GM18505 (cell line): ENCODE results near the gene CCDC12.
A peak's percentile ranks its signal among the peaks of the same experiment; 100 is the strongest.
"Not testable (repeated sequence)": the region's sequence is repeated elsewhere in the genome, so short reads cannot be mapped to it uniquely, and the experiment has no call there.

ENCODE experiments used
- ATAC-seq: cut with Tn5 transposase; IDR thresholded peaks from one replicate; pipeline ENCODE4 v1.9.1; 2021; ENCODE audit not compliant: unreplicated experiment
- POLR2A ChIP-seq: IDR thresholded peaks from 4 replicates; pipeline ENCODE4 v1.6.1; 2011; ENCODE audit warnings: borderline replicate concordance; ENCODE audit not compliant: insufficient read depth, insufficient read length; ENCODE audit errors: extremely low read depth

The CCDC12 gene

GRCh38 chr3:46972396-46972795 is 4.1 kb downstream of the CCDC12 start:
- no peak for TF ChIP-seq POLR2A
- no peak for ATAC-seq

GRCh38 chr3:46971742-46972141 is 4.8 kb downstream of the CCDC12 start:
- no peak for ATAC-seq

GRCh38 chr3:46971151-46971550 is 5.4 kb downstream of the CCDC12 start:
- no peak for ATAC-seq

More at GRCh38 chr3:46971742-46972141, 4.8 kb downstream of the CCDC12 start:
- TF ChIP-seq POLR2A, result peak; percentile 19

DNA sequence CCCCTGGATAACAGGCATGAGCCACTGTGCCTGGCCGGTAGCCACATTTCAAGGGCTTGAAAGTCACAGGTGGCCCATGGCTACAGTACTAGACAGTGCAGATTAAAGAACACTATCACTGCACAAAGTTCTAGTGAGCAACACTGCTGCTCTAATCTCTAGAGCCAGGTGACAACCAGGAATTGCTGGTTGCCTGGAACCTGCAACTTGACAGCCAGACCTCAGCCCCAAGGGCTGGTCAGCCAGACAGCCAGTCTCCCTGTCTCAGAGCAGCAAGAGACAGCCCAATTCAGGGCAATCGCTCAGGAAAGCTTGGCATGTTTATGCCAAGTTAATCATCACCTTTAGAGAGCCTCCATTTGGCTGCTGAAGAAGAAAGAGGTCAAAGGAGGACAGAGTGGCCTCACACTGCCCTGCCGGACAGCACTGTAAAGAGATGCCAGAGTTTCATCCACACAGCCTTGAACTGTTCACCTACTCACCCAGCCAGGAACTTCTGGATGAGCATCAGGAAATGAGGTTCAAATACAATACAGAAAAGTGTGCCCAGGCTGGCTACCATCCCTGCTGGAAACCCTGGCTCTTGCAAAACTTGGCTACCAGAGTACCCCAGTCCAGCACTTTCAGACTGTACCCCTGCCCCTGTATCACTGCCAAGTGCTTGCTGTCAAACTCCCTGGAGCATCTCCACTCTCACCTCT is 6.0 kb downstream of the CCDC12 start:
- ATAC-seq, result no peak
- no peak for TF ChIP-seq POLR2A

More at GRCh38 chr3:46971151-46971550, 5.4 kb downstream of the CCDC12 start:
- no peak for TF ChIP-seq POLR2A

DNA sequence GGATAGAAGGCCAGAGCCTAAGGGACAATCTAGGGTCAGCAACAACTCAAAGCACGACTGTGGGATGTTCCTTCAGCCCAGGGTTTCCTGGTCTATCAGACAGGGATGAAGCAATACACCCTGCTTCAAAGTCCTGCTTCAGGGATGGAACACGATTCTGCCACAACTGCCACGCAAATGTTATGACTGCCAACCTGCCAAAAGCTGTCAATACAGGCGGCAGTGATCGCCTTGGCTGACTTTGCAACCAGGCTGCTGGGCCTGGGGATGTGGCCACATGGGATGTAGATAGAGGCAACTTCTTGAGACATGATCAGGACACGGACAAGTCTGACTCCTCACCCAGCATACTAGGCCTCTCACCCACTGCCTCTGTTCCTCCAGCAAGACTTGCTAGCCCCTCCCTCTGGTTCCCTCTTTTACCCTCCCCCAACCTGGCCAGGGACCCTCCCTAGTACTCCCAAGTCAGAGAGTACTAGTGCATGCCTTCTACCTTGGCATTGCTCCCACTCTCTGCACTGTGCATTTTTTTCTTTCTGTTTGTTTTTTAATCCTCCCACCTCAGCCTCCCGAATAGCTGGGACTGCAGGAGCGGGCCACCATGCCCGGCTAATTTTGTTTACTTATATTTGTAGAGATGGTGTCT is 7.6 kb downstream of the CCDC12 start:
- no peak for ATAC-seq
- no peak for TF ChIP-seq POLR2A

DNA sequence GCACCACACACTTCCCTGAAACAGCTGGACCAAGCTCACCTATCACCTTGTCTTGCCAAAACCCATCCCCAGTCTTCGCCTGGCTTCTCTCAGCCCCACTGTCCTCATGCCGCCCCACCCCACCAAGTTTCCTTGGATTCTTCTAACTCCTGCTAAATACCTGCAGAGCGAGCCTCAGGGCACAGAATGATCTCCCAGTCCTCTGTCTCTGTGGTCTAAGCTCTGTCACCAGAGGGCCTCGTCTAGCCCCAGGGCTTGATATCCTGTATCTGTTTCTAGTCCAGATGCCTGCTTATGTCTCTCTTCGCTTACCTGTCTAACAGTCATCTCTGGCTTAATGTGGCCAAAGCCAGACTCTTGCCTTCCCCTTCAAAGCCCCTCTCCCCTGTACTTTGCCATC is 9.7 kb downstream of the CCDC12 start:
- no peak for TF ChIP-seq POLR2A
- no peak for ATAC-seq

- TF ChIP-seq POLR2A, result no peak
- no peak for ATAC-seq
Measured at GRCh38 chr3:46965151-46965550, 11.4 kb downstream of the CCDC12 start.

- not testable (repeated sequence) for ATAC-seq
Measured at GRCh38 chr3:46964038-46964590, 12.4 kb downstream of the CCDC12 start.

- TF ChIP-seq POLR2A, result no peak
- no peak for ATAC-seq
Measured at GRCh38 chr3:46962990-46963389, 13.6 kb downstream of the CCDC12 start.

- no peak for ATAC-seq
- TF ChIP-seq POLR2A, result no peak
Measured at GRCh38 chr3:46962427-46962826, 14.1 kb downstream of the CCDC12 start.

- ATAC-seq, result no peak
- TF ChIP-seq POLR2A, result no peak
Measured at GRCh38 chr3:46960835-46961234, 15.7 kb downstream of the CCDC12 start.

DNA sequence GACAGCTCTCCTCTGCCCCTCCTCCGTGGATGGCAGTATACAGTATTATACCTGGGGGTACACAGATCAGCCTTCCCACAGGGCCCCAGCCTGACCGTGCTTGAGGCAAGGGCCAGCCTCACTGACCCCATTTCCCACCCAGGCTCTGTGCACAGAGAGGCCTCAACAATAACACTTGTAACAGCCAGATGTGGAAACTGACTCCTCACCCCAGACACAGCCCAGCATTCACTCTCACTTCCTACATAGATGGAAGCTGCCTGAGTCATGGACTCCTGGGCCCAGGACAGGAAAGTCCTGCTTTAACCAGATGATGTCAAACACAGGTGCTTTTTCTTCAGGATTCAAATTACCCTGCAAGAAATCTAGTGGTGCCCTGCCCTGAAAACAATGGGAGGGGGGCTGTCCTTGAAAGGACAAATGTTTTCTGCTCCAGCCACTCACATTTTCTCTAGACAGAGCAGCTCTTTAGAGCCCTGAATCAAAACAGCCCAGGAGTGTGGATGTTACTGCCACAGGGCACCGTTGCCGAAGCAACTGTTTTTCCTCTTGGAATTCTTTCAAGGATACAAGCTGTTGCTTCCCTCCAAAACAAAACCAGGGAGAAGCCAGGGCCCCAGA is 16.4 kb downstream of the CCDC12 start:
- ATAC-seq, result no peak

GRCh38 chr3:46959161-46959511 is 17.4 kb downstream of the CCDC12 start:
- ATAC-seq, result no peak

More for the DNA sequence above, 16.4 kb downstream of the CCDC12 start:
- TF ChIP-seq POLR2A, result no peak

More at GRCh38 chr3:46959161-46959511, 17.4 kb downstream of the CCDC12 start:
- TF ChIP-seq POLR2A, result no peak
